SK-N-MC (cell line): ENCODE measurements around the gene GAN.

Source experiments
- EZH2 ChIP-seq: fragments of 200-600 bp; sonication (generic); IDR thresholded peaks from one replicate; pipeline ENCODE4 v1.6.1; 2017; ENCODE audit warnings: antibody characterized with exemption
- POLR2AphosphoS5 ChIP-seq: IDR thresholded peaks from 2 replicates; pipeline ENCODE4 v1.6.1; 2012; ENCODE audit warnings: mild to moderate bottlenecking, low read depth, low read length, borderline replicate concordance

GRCh38 chr16:81329947-81330346 is 15.2 kb downstream of the GAN start:
- TF ChIP-seq EZH2, result no peak
- no peak for TF ChIP-seq POLR2AphosphoS5
